ENCODE measurements around the gene TSN. TPM values are rescaled to one million over a fixed set of nuclear protein-coding genes. Genes with fewer than 3 reads are reported as not detected.
"Not testable (repeated sequence)": the region's sequence is repeated elsewhere in the genome, so short reads cannot be mapped to it uniquely, and the experiment has no call there.

Gene TSN
- total RNA-seq, 1 experiment from 2014 or later: 70.4 TPM

GRCh38 chr2:121804340-121804739 is 48.9 kb downstream of the TSN start:
- H3K79me2 ChIP-seq (ENCODE audit: low read depth): no peaks in the 10 kb centered on the region
- no peak overlapping the region for H2AFZ ChIP-seq
- H3K4me3 ChIP-seq: no peak overlapping the region
- H3K9me2 ChIP-seq (ENCODE audit: insufficient read depth): no peaks in the 10 kb centered on the region; the same call in 1 of the 2 replicates
- no peak overlapping the region for H3K4me2 ChIP-seq
- ChIA-PET CTCF (no interaction called here), POLR2A (ENCODE audit: unreplicated experiment) (no interaction called here)
- H3K4me1 ChIP-seq (replicated peaks; ENCODE audit: insufficient read depth): no peaks in the 10 kb centered on the region
- TF ChIP-seq CTCF (conservative IDR thresholded peaks at IDR 0.05) (no peak), EZH2 (IDR thresholded peaks at IDR 0.05; ENCODE audit: low read depth) (no peak)
- intact Hi-C loops (cut with micrococcal nuclease; ENCODE audit: unreplicated experiment): no loop called here
- H4K20me1 ChIP-seq (ENCODE audit: insufficient read depth): no peaks in the 10 kb centered on the region
- H3K36me3 ChIP-seq (ENCODE audit: low read depth): no peaks in the 10 kb centered on the region
- H3K27me3 ChIP-seq (ENCODE audit: insufficient read depth, low read depth): peaks cover 94% of the 10 kb centered on the region
- peaks cover 4% of the 10 kb centered on the region; the same call in 1 of the 2 replicates for H3K9me3 ChIP-seq (ENCODE audit: insufficient read depth, low read depth)
- no peak for DNase-seq
- H3F3A ChIP-seq (ENCODE audit: insufficient read depth, low read depth): no peaks in the 10 kb centered on the region
- no peak overlapping the region for H3K27ac ChIP-seq
- no TSS peak for BruUV-seq (replicated peaks)

- Histone ChIP-seq H4K20me1 (ENCODE audit: insufficient read depth) (no peaks in the 10 kb centered on the region), H2AFZ (no peak overlapping the region), H3K9me2 (ENCODE audit: insufficient read depth) (no peaks in the 10 kb centered on the region), H3K4me2 (no peak overlapping the region), H3F3A (ENCODE audit: insufficient read depth, low read depth) (no peaks in the 10 kb centered on the region), H3K36me3 (ENCODE audit: low read depth) (no peaks in the 10 kb centered on the region), H3K9me3 (ENCODE audit: insufficient read depth, low read depth) (peaks cover 4% of the 10 kb centered on the region; the same call in 1 of the 2 replicates), H3K79me2 (ENCODE audit: low read depth) (no peaks in the 10 kb centered on the region), H3K27me3 (ENCODE audit: insufficient read depth, low read depth) (peaks cover 93% of the 10 kb centered on the region), H3K4me1 (replicated peaks; ENCODE audit: insufficient read depth) (no peaks in the 10 kb centered on the region), H3K4me3 (no peak overlapping the region), H3K27ac (no peak overlapping the region)
- intact Hi-C loops (cut with micrococcal nuclease; ENCODE audit: unreplicated experiment): no loop called here
- ChIA-PET POLR2A (ENCODE audit: unreplicated experiment) (no interaction called here), CTCF (no interaction called here)
- DNase-seq: no peak
- BruUV-seq (replicated peaks): no TSS peak
- no peak for TF ChIP-seq CTCF (conservative IDR thresholded peaks at IDR 0.05)
- no peak for TF ChIP-seq EZH2 (IDR thresholded peaks at IDR 0.05; ENCODE audit: low read depth)
These were observed 49.7 kb downstream of the TSN start for GRCh38 chr2:121804997-121805765.

- no peaks in the 10 kb centered on the region for H3F3A ChIP-seq (ENCODE audit: insufficient read depth, low read depth)
- BruUV-seq (replicated peaks): no TSS peak
- TF ChIP-seq EZH2 (IDR thresholded peaks at IDR 0.05; ENCODE audit: low read depth): no peak
- no peak for TF ChIP-seq CTCF (conservative IDR thresholded peaks at IDR 0.05)
- H3K79me2 ChIP-seq (ENCODE audit: low read depth): no peaks in the 10 kb centered on the region
- no peaks in the 10 kb centered on the region for H3K4me1 ChIP-seq (replicated peaks; ENCODE audit: insufficient read depth)
- CTCF ChIA-PET: no interaction called here
- H3K27ac ChIP-seq: no peak overlapping the region
- intact Hi-C loops (cut with micrococcal nuclease; ENCODE audit: unreplicated experiment): no loop called here
- DNase-seq: no peak
- peaks cover 93% of the 10 kb centered on the region for H3K27me3 ChIP-seq (ENCODE audit: insufficient read depth, low read depth)
- no peaks in the 10 kb centered on the region for H3K36me3 ChIP-seq (ENCODE audit: low read depth)
- H3K9me2 ChIP-seq (ENCODE audit: insufficient read depth): no peaks in the 10 kb centered on the region
- peaks cover 4% of the 10 kb centered on the region; the same call in 1 of the 2 replicates for H3K9me3 ChIP-seq (ENCODE audit: insufficient read depth, low read depth)
- POLR2A ChIA-PET (ENCODE audit: unreplicated experiment): no interaction called here
- H3K4me3 ChIP-seq: no peak overlapping the region
- H2AFZ ChIP-seq: no peak overlapping the region
- H4K20me1 ChIP-seq (ENCODE audit: insufficient read depth): no peaks in the 10 kb centered on the region
- no peak overlapping the region for H3K4me2 ChIP-seq
These were observed 50.3 kb downstream of the TSN start for GRCh38 chr2:121805766-121806143.

- H3K36me3 ChIP-seq (ENCODE audit: low read depth); DNase-seq; H3K4me2 ChIP-seq; H3K4me3 ChIP-seq; H4K20me1 ChIP-seq (ENCODE audit: insufficient read depth); H3K9me2 ChIP-seq (ENCODE audit: insufficient read depth); H3K27ac ChIP-seq; POLR2A ChIA-PET (ENCODE audit: unreplicated experiment); H3K79me2 ChIP-seq (ENCODE audit: low read depth); intact Hi-C loops (cut with micrococcal nuclease; ENCODE audit: unreplicated experiment); H2AFZ ChIP-seq; H3F3A ChIP-seq (ENCODE audit: insufficient read depth, low read depth); BruUV-seq (replicated peaks); H3K4me1 ChIP-seq (replicated peaks; ENCODE audit: insufficient read depth); CTCF ChIA-PET; H3K9me3 ChIP-seq (ENCODE audit: insufficient read depth, low read depth): not testable (repeated sequence)
- peaks cover 92% of the 10 kb centered on the region for H3K27me3 ChIP-seq (ENCODE audit: insufficient read depth, low read depth)
These were observed 52.3 kb downstream of the TSN start for GRCh38 chr2:121807771-121808170.

All from PC-9 (cell line).